ENCODE results near the gene TP53I11. TPM values are rescaled to one million over a fixed set of nuclear protein-coding genes. Genes with fewer than 3 reads are reported as not detected.
A peak's percentile ranks its signal among the peaks of the same experiment; 100 is the strongest.

Gene TP53I11
- total and polyA plus RNA-seq, 9 of the 15 experiments (the other 6 are each of a cell fraction or from before 2014, with no cell fraction given) = 0.14 to 2.5 (median 1.2) TPM; not detected in 2

DNA sequence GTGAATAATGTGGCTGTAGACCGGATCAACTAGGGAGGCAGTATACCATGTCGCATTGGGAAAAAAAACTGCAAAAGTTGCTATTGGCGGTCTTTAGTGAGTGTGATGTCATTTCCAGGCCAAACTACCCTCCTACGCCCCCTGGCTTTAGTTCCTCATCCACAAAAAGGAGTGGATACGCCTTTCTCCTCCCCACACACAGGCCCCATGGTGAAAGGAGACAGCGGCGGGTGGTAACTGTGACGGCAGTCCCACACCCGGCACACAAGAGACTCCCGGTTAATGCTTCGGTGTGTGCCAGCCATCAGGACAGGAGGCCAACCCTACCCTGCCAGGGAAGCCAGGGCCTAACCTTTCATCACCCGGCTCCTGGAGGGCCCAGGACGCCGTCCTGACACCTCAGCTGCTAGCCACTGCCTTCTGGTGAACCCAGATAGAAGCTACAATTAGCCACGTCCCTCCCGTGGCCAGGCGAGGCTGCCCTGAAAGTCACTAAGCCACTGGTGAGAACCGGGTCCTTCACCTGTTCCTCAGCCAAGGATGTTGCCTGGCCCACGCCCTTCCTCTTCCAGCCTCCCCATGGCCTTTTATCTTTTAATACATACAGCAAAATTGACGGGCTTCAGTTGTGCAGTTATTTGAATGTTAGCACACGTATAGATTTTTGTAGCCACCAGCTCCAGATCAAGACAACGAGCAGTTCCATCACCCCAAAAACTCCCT is 10.8 kb downstream of the TP53I11 start (continued):
- TF ChIP-seq OTX1 (CRISPR knock-in tag; IDR thresholded peaks at IDR 0.05) (no peak), CTBP1 (IDR thresholded peaks at IDR 0.05; ENCODE audit: borderline replicate concordance) (0 out of 2 replicates have a peak, but pooled peaks have one; percentile 18), EP300 (IDR thresholded peaks at IDR 0.05; ENCODE audit: low read length) (no peak), ZNF384 (IDR thresholded peaks at IDR 0.05; ENCODE audit: low read depth, low read length) (peak; percentile 68), JUN (IDR thresholded peaks at IDR 0.05; ENCODE audit: borderline replicate concordance, low read depth, low read length) (peak; percentile 60; the same call in 1 of the 2 replicates), JUN (CRISPR knock-in tag; IDR thresholded peaks at IDR 0.05; ENCODE audit: borderline replicate concordance) (0 out of 2 replicates have a peak, but pooled peaks have one; percentile 61), ATF1 (CRISPR knock-in tag; IDR thresholded peaks at IDR 0.05) (no peak), ATF1 (tag; IDR thresholded peaks at IDR 0.05) (peak; percentile 70), CREB1 (IDR thresholded peaks at IDR 0.05) (no peak), CREB1 (CRISPR knock-in tag; IDR thresholded peaks at IDR 0.05) (0 out of 2 replicates have a peak, but pooled peaks have one; percentile 28), RCOR1 (IDR thresholded peaks at IDR 0.05; ENCODE audit: borderline replicate concordance in 1 of 2, low read depth in 2 of 2, low read length in 2 of 2) (no peak), BDP1 (IDR thresholded peaks at IDR 0.05; ENCODE audit: insufficient read depth, insufficient read length) (no peak), ZBTB8A (IDR thresholded peaks at IDR 0.05; ENCODE audit: partially characterized antibody) (no peak), CREM (IDR thresholded peaks at IDR 0.05; ENCODE audit: low read depth) (peak; percentile 81), PHF8 (IDR thresholded peaks at IDR 0.05; ENCODE audit: borderline replicate concordance, low read length) (no peak)
- TF ChIP-seq, protein P1, sequence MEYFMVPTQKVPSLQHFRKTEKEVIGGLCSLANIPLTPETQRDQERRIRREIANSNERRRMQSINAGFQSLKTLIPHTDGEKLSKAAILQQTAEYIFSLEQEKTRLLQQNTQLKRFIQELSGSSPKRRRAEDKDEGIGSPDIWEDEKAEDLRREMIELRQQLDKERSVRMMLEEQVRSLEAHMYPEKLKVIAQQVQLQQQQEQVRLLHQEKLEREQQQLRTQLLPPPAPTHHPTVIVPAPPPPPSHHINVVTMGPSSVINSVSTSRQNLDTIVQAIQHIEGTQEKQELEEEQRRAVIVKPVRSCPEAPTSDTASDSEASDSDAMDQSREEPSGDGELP (CRISPR knock-in tag; IDR thresholded peaks at IDR 0.05; ENCODE audit: borderline replicate concordance) = 0 out of 2 replicates have a peak, but pooled peaks have one; percentile 30
- TF ChIP-seq, protein P2, sequence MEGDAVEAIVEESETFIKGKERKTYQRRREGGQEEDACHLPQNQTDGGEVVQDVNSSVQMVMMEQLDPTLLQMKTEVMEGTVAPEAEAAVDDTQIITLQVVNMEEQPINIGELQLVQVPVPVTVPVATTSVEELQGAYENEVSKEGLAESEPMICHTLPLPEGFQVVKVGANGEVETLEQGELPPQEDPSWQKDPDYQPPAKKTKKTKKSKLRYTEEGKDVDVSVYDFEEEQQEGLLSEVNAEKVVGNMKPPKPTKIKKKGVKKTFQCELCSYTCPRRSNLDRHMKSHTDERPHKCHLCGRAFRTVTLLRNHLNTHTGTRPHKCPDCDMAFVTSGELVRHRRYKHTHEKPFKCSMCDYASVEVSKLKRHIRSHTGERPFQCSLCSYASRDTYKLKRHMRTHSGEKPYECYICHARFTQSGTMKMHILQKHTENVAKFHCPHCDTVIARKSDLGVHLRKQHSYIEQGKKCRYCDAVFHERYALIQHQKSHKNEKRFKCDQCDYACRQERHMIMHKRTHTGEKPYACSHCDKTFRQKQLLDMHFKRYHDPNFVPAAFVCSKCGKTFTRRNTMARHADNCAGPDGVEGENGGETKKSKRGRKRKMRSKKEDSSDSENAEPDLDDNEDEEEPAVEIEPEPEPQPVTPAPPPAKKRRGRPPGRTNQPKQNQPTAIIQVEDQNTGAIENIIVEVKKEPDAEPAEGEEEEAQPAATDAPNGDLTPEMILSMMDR (IDR thresholded peaks at IDR 0.05 in 2 of 3, conservative IDR thresholded peaks at IDR 0.05 in 1 of 3; ENCODE audit: insufficient read depth in 2 of 3, low read depth in 1 of 3, low read length in 3 of 3) = peak; percentile 51 to 69 (median 55)
- TF ChIP-seq, protein P3, sequence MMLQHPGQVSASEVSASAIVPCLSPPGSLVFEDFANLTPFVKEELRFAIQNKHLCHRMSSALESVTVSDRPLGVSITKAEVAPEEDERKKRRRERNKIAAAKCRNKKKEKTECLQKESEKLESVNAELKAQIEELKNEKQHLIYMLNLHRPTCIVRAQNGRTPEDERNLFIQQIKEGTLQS (IDR thresholded peaks at IDR 0.05) = peak; percentile 54
- TF ChIP-seq, protein P3 (CRISPR knock-in tag; conservative IDR thresholded peaks at IDR 0.05) = no peak
- TF ChIP-seq, protein P4, sequence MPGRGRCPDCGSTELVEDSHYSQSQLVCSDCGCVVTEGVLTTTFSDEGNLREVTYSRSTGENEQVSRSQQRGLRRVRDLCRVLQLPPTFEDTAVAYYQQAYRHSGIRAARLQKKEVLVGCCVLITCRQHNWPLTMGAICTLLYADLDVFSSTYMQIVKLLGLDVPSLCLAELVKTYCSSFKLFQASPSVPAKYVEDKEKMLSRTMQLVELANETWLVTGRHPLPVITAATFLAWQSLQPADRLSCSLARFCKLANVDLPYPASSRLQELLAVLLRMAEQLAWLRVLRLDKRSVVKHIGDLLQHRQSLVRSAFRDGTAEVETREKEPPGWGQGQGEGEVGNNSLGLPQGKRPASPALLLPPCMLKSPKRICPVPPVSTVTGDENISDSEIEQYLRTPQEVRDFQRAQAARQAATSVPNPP (IDR thresholded peaks at IDR 0.05; ENCODE audit: borderline replicate concordance, insufficient read depth, insufficient read length) = no peak
- TF ChIP-seq, protein P5, sequence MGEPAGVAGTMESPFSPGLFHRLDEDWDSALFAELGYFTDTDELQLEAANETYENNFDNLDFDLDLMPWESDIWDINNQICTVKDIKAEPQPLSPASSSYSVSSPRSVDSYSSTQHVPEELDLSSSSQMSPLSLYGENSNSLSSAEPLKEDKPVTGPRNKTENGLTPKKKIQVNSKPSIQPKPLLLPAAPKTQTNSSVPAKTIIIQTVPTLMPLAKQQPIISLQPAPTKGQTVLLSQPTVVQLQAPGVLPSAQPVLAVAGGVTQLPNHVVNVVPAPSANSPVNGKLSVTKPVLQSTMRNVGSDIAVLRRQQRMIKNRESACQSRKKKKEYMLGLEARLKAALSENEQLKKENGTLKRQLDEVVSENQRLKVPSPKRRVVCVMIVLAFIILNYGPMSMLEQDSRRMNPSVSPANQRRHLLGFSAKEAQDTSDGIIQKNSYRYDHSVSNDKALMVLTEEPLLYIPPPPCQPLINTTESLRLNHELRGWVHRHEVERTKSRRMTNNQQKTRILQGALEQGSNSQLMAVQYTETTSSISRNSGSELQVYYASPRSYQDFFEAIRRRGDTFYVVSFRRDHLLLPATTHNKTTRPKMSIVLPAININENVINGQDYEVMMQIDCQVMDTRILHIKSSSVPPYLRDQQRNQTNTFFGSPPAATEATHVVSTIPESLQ (CRISPR knock-in tag; IDR thresholded peaks at IDR 0.05) = no peak

Data from K562 (cell line).